ENCODE data around the gene SKAP1. TPM values are rescaled to one million over a fixed set of nuclear protein-coding genes. Genes with fewer than 3 reads are reported as not detected.

SKAP1 gene
- total RNA-seq, 1 experiment from 2014 or later: not detected

DNA sequence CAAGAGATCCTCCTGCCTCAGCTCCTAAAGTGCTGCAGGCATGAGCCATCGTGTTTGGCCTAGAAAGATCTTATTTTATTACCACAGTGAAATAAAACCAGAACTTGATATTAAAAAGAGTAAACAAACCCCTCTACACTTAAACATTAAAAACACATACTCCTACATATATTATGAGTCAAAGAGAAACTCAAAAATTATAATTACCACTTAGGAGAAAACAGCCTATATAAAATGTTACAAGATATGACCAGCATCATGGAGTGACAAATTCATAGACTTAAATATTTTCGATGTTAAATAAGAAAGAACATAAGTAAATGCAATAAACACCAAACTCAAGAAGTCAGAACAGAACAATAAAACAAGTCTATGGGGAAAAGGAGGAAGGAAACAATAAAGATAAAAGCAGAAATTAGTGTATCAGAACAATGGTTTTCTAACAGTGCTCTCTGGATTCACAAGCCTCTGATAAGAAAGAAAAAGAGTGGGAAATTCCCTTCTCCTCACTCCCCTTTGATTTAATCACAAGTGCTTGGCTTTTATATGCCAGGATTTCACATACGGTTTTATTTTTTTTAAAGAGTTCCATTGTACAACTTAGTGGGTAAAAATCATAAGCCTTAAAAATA, 23.0 kb downstream of the SKAP1 start:
- ChIA-PET POLR2A (no interaction called here), CTCF (no interaction called here)
- TF ChIP-seq CTCF (IDR thresholded peaks at IDR 0.05; ENCODE audit: unreplicated experiment): no peak
- Mint-ChIP-seq H3K36me3 (ENCODE audit: insufficient read depth, unreplicated experiment) (no peaks in the 10 kb centered on the region), H3K27me3 (ENCODE audit: insufficient read depth, unreplicated experiment) (peaks cover 78% of the 10 kb centered on the region), H3K4me3 (ENCODE audit: unreplicated experiment) (no peak overlapping the region), H3K4me1 (ENCODE audit: insufficient read depth, unreplicated experiment) (no peaks in the 10 kb centered on the region), H3K27ac (ENCODE audit: low read depth, unreplicated experiment) (no peak overlapping the region), H3K9me3 (ENCODE audit: unreplicated experiment) (no peaks in the 10 kb centered on the region)
- intact Hi-C loops (cut with micrococcal nuclease): no loop called here
- DNase-seq (ENCODE audit: unreplicated experiment): no peak
- BruUV-seq (replicated peaks): no TSS peak

- no peaks in the 10 kb centered on the region for H3K9me3 Mint-ChIP-seq (ENCODE audit: unreplicated experiment)
Measured at GRCh38 chr17:48394821-48395220, 35.2 kb downstream of the SKAP1 start.

GRCh38 chr17:48393283-48393682, 36.7 kb downstream of the SKAP1 start:
- ChIA-PET CTCF (interaction anchor here (0.6 kb wide), 1 partner anchor 307 kb away, joined by 4 read pairs; no protein-coding TSS in a partner anchor), POLR2A (no interaction called here)
- Mint-ChIP-seq H3K4me3 (ENCODE audit: unreplicated experiment) (no peak overlapping the region), H3K4me1 (ENCODE audit: insufficient read depth, unreplicated experiment) (no peaks in the 10 kb centered on the region), H3K27ac (ENCODE audit: low read depth, unreplicated experiment) (no peak overlapping the region), H3K27me3 (ENCODE audit: insufficient read depth, unreplicated experiment) (peaks cover 48% of the 10 kb centered on the region), H3K9me3 (ENCODE audit: unreplicated experiment) (no peaks in the 10 kb centered on the region), H3K36me3 (ENCODE audit: insufficient read depth, unreplicated experiment) (no peaks in the 10 kb centered on the region)
- BruUV-seq (replicated peaks): no TSS peak
- intact Hi-C loops (cut with micrococcal nuclease): no loop called here
- no peak for TF ChIP-seq CTCF (IDR thresholded peaks at IDR 0.05; ENCODE audit: unreplicated experiment)
- DNase-seq (ENCODE audit: unreplicated experiment): no peak

More at GRCh38 chr17:48394821-48395220, 35.2 kb downstream of the SKAP1 start:
- BruUV-seq (replicated peaks): no TSS peak
- peaks cover 48% of the 10 kb centered on the region for H3K27me3 Mint-ChIP-seq (ENCODE audit: insufficient read depth, unreplicated experiment)
- H3K27ac Mint-ChIP-seq (ENCODE audit: low read depth, unreplicated experiment): no peak overlapping the region
- ChIA-PET POLR2A (no interaction called here), CTCF (interaction anchor here (0.5 to 0.9 kb wide), 2 partner anchors 9 to 19 kb away, joined by 3 to 4 read pairs; no protein-coding TSS in a partner anchor)
- no peak overlapping the region for H3K4me3 Mint-ChIP-seq (ENCODE audit: unreplicated experiment)
- no peaks in the 10 kb centered on the region for H3K36me3 Mint-ChIP-seq (ENCODE audit: insufficient read depth, unreplicated experiment)
- no peak for TF ChIP-seq CTCF (IDR thresholded peaks at IDR 0.05; ENCODE audit: unreplicated experiment)
- DNase-seq (ENCODE audit: unreplicated experiment): no peak
- intact Hi-C loops (cut with micrococcal nuclease): no loop called here
- H3K4me1 Mint-ChIP-seq (ENCODE audit: insufficient read depth, unreplicated experiment): no peaks in the 10 kb centered on the region

GRCh38 chr17:48392857-48393256, 37.2 kb downstream of the SKAP1 start:
- H3K4me1 Mint-ChIP-seq (ENCODE audit: insufficient read depth, unreplicated experiment): no peaks in the 10 kb centered on the region
- no TSS peak for BruUV-seq (replicated peaks)
- intact Hi-C loops (cut with micrococcal nuclease): no loop called here
- no peak overlapping the region for H3K27ac Mint-ChIP-seq (ENCODE audit: low read depth, unreplicated experiment)
- no peak overlapping the region for H3K4me3 Mint-ChIP-seq (ENCODE audit: unreplicated experiment)
- CTCF ChIA-PET: interaction anchor here (0.6 kb wide), 1 partner anchor 24 kb away, joined by 4 read pairs; no protein-coding TSS in a partner anchor
- DNase-seq (ENCODE audit: unreplicated experiment): no peak
- no peak for TF ChIP-seq CTCF (IDR thresholded peaks at IDR 0.05; ENCODE audit: unreplicated experiment)
- H3K9me3 Mint-ChIP-seq (ENCODE audit: unreplicated experiment): no peaks in the 10 kb centered on the region
- no peaks in the 10 kb centered on the region for H3K36me3 Mint-ChIP-seq (ENCODE audit: insufficient read depth, unreplicated experiment)
- POLR2A ChIA-PET: no interaction called here
- H3K27me3 Mint-ChIP-seq (ENCODE audit: insufficient read depth, unreplicated experiment): peaks cover 45% of the 10 kb centered on the region

Measured in MCF 10A (cell line).